NCI-H1048 (cell line): ENCODE measurements around the gene SEMA3A.

Experiments
- DNase-seq: peaks from one replicate; lab custom pipeline; 2025; lab: John Stamatoyannopoulos, UW

SEMA3A gene

GRCh38 chr7:84013616-84014240, 180.9 kb downstream of the SEMA3A start:
- no peak for DNase-seq

GRCh38 chr7:84009782-84010181, 184.8 kb downstream of the SEMA3A start:
- DNase-seq, result no peak

- no peak for DNase-seq
Measured at GRCh38 chr7:84009051-84009450, 185.5 kb downstream of the SEMA3A start.

GRCh38 chr7:84003191-84003590, 191.4 kb downstream of the SEMA3A start:
- no peak for DNase-seq

GRCh38 chr7:84002348-84002747, 192.2 kb downstream of the SEMA3A start:
- DNase-seq, result no peak

- DNase-seq, result no peak
Measured at GRCh38 chr7:83996879-83997278, 197.7 kb downstream of the SEMA3A start.

GRCh38 chr7:83987764-83988163, 206.8 kb downstream of the SEMA3A start:
- no peak for DNase-seq

GRCh38 chr7:83985821-83986220, 208.8 kb downstream of the SEMA3A start:
- no peak for DNase-seq

- DNase-seq, result no peak
Measured at GRCh38 chr7:83984591-83984990, 210.0 kb downstream of the SEMA3A start.

GRCh38 chr7:83984076-83984475, 210.5 kb downstream of the SEMA3A start:
- DNase-seq, result no peak

GRCh38 chr7:83983606-83984005, 211.0 kb downstream of the SEMA3A start:
- no peak for DNase-seq

- no peak for DNase-seq
Measured at GRCh38 chr7:83976302-83976701, 218.3 kb downstream of the SEMA3A start.

- no peak for DNase-seq
Measured at GRCh38 chr7:83970081-83970480, 224.5 kb downstream of the SEMA3A start.

GRCh38 chr7:83964318-83964717, 230.3 kb downstream of the SEMA3A start:
- no peak for DNase-seq

- DNase-seq, result no peak
Measured at GRCh38 chr7:83957333-83957732, 237.3 kb downstream of the SEMA3A start.

GRCh38 chr7:83956104-83956503, 238.5 kb downstream of the SEMA3A start:
- DNase-seq, result no peak

GRCh38 chr7:83952236-83952635, 242.4 kb downstream of the SEMA3A start:
- no peak for DNase-seq

GRCh38 chr7:83947260-83947659, 247.3 kb downstream of the SEMA3A start:
- DNase-seq, result no peak

- no peak for DNase-seq
Measured at GRCh38 chr7:83946801-83947200, 247.8 kb downstream of the SEMA3A start.

GRCh38 chr7:83941300-83941699, 253.3 kb downstream of the SEMA3A start:
- no peak for DNase-seq

GRCh38 chr7:83937930-83938329, 256.7 kb downstream of the SEMA3A start:
- no peak for DNase-seq

- DNase-seq, result peak; percentile 37
Measured at GRCh38 chr7:83936056-83936708, 258.4 kb downstream of the SEMA3A start.

- no peak for DNase-seq
Measured at GRCh38 chr7:83934118-83934734, 260.4 kb downstream of the SEMA3A start.

GRCh38 chr7:83931968-83932367, 262.6 kb downstream of the SEMA3A start:
- DNase-seq, result no peak
